H9 (cell line): ENCODE measurements around the gene PDS5B. TPM values are rescaled to one million over a fixed set of nuclear protein-coding genes. Genes with fewer than 3 reads are reported as not detected.
A peak's percentile ranks its signal among the peaks of the same experiment; 100 is the strongest.

ENCODE experiments used
- DNase-seq: peaks from one replicate; pipeline ENCODE4 v3.0.0-alpha.2; 2017
- H2AFZ ChIP-seq: one replicate; pipeline ENCODE4 v1.6.1; 2013; ENCODE audit warnings: mild to moderate bottlenecking, low read length, control low read depth, moderate library complexity
- H2AK5ac ChIP-seq: 2 replicates; pipeline ENCODE4 v1.6.1; 2013; ENCODE audit warnings: low read length, control low read depth, mixed read lengths; ENCODE audit not compliant: insufficient read length
- H2BK120ac ChIP-seq: one replicate; pipeline ENCODE4 v1.6.1; 2013; ENCODE audit warnings: low read depth, mild to moderate bottlenecking, low read length, control low read depth, inconsistent platforms; ENCODE audit not compliant: poor library complexity, severe bottlenecking
- H2BK12ac ChIP-seq: 2 replicates; pipeline ENCODE4 v1.6.1; 2013; ENCODE audit warnings: low read length, control low read depth, mixed read lengths, low read depth; ENCODE audit not compliant: insufficient read length
- H2BK15ac ChIP-seq: 2 replicates; pipeline ENCODE4 v1.6.1; 2013; ENCODE audit warnings: low read depth, low read length, control low read depth
- H2BK20ac ChIP-seq: one replicate; pipeline ENCODE4 v1.6.1; 2013; ENCODE audit warnings: low read depth, mild to moderate bottlenecking, low read length, control low read depth, inconsistent platforms; ENCODE audit not compliant: poor library complexity, severe bottlenecking
- H2BK5ac ChIP-seq: 2 replicates; pipeline ENCODE4 v1.6.1; 2013; ENCODE audit warnings: low read length, control low read depth, mixed read lengths; ENCODE audit not compliant: insufficient read length
- H3K14ac ChIP-seq: 2 replicates; pipeline ENCODE4 v1.6.1; 2013; ENCODE audit warnings: low read length, control low read depth; ENCODE audit not compliant: insufficient read depth
- H3K18ac ChIP-seq: 2 replicates; pipeline ENCODE4 v1.6.1; 2013; ENCODE audit warnings: low read depth, mild to moderate bottlenecking, mixed read lengths, low read length, control low read depth; ENCODE audit not compliant: insufficient read length
- H3K23ac ChIP-seq: 2 replicates; pipeline ENCODE4 v1.6.1; 2013; ENCODE audit warnings: low read length, control low read depth, mixed read lengths, low read depth; ENCODE audit not compliant: insufficient read length
- H3K23me2 ChIP-seq: 2 replicates; pipeline ENCODE4 v1.6.1; 2013; ENCODE audit warnings: low read depth, mild to moderate bottlenecking, mixed read lengths, low read length, control low read depth; ENCODE audit not compliant: insufficient read length, poor library complexity, severe bottlenecking
- H3K27ac ChIP-seq: 2 replicates; pipeline ENCODE4 v1.5.1; 2013; ENCODE audit warnings: low read length, control low read depth, mixed read lengths, low read depth; ENCODE audit not compliant: insufficient read length
- H3K27me3 ChIP-seq: 2 replicates; pipeline ENCODE4 v1.6.1; 2013; ENCODE audit warnings: low read length, control low read depth, inconsistent platforms; ENCODE audit not compliant: insufficient read depth
- H3K4ac ChIP-seq: 2 replicates; pipeline ENCODE4 v1.6.1; 2013; ENCODE audit warnings: low read depth, mild to moderate bottlenecking, control low read depth, inconsistent platforms, low read length, moderate library complexity
- H3K4me1 ChIP-seq: 2 replicates; pipeline ENCODE4 v1.6.1; 2013; ENCODE audit warnings: low read length, control low read depth, inconsistent platforms; ENCODE audit not compliant: insufficient read depth
- H3K4me2 ChIP-seq: 2 replicates; pipeline ENCODE4 v1.6.1; 2013; ENCODE audit warnings: low read length, control low read depth, mixed read lengths; ENCODE audit not compliant: insufficient read length, insufficient read depth
- H3K56ac ChIP-seq: 2 replicates; pipeline ENCODE4 v1.6.1; 2013; ENCODE audit warnings: low read depth, mild to moderate bottlenecking, mixed read lengths, low read length, control low read depth; ENCODE audit not compliant: insufficient read length
- H3K79me1 ChIP-seq: 2 replicates; pipeline ENCODE4 v1.6.1; 2013; ENCODE audit warnings: low read depth, mild to moderate bottlenecking, moderate library complexity, low read length, control low read depth, inconsistent platforms; ENCODE audit not compliant: insufficient read depth, poor library complexity, severe bottlenecking
- H3K79me2 ChIP-seq: 2 replicates; pipeline ENCODE4 v1.6.1; 2013; ENCODE audit warnings: low read length, control low read depth, inconsistent platforms; ENCODE audit not compliant: insufficient read depth
- H3K9ac ChIP-seq: 2 replicates; pipeline ENCODE4 v1.6.1; 2013; ENCODE audit warnings: low read length, control low read depth, mixed read lengths; ENCODE audit not compliant: insufficient read length; ENCODE audit errors: extremely low read depth
- H3K9me3 ChIP-seq: one replicate; pipeline ENCODE4 v1.6.1; 2013; ENCODE audit warnings: low read depth, low read length, inconsistent platforms; ENCODE audit not compliant: control insufficient read depth
- H3T11ph ChIP-seq: one replicate; pipeline ENCODE4 v1.6.1; 2013; ENCODE audit warnings: mild to moderate bottlenecking, low read length, control low read depth, inconsistent platforms
- H4K20me1 ChIP-seq: one replicate; pipeline ENCODE4 v1.6.1; 2013; ENCODE audit not compliant: control insufficient read depth, insufficient read length, insufficient read depth
- H4K5ac ChIP-seq: 2 replicates; pipeline ENCODE4 v1.6.1; 2013; ENCODE audit warnings: low read depth, mild to moderate bottlenecking, mixed read lengths, low read length, control low read depth; ENCODE audit not compliant: insufficient read length
- H4K8ac ChIP-seq: replicated peaks from 2 replicates; pipeline ENCODE4 v1.6.1; 2013; ENCODE audit warnings: low read length, control low read depth, mixed read lengths, low read depth; ENCODE audit not compliant: insufficient read length
- H4K91ac ChIP-seq: 2 replicates; pipeline ENCODE4 v1.6.1; 2013; ENCODE audit warnings: low read depth, mild to moderate bottlenecking, moderate library complexity, mixed read lengths, low read length, control low read depth; ENCODE audit not compliant: insufficient read length
- H3K27ac Mint-ChIP-seq, 3 experiments: 2 replicates in 2 of 3; 3 replicates in 1 of 3; pipeline ENCODE4 v1.8.0; 2020 to 2021; ENCODE audit warnings: mixed read lengths in 3 of 3, mild to moderate bottlenecking in 1 of 3, moderate library complexity in 1 of 3
- H3K27me3 Mint-ChIP-seq: 2 replicates; pipeline ENCODE4 v1.8.0; 2021; ENCODE audit warnings: low read depth, mild to moderate bottlenecking, moderate library complexity, mixed read lengths
- H3K36me3 Mint-ChIP-seq, 3 experiments: 2 replicates in 2 of 3; 3 replicates in 1 of 3; pipeline ENCODE4 v1.8.0; 2020 to 2021; ENCODE audit warnings: low read depth in 3 of 3, mixed read lengths in 3 of 3; ENCODE audit not compliant: insufficient read depth in 1 of 3
- H3K4me1 Mint-ChIP-seq, 2 experiments: 2 replicates each; pipeline ENCODE4 v1.8.0; 2020; ENCODE audit warnings: mixed read lengths in 2 of 2
- H3K4me3 Mint-ChIP-seq, 2 experiments: 2 replicates in 1 of 2; 3 replicates in 1 of 2; pipeline ENCODE4 v1.8.0; 2020 to 2021; ENCODE audit warnings: mild to moderate bottlenecking in 2 of 2, mixed read lengths in 2 of 2, moderate library complexity in 1 of 2
- H3K9me3 Mint-ChIP-seq, 2 experiments: 2 replicates in 1 of 2; 3 replicates in 1 of 2; pipeline ENCODE4 v1.8.0; 2020; ENCODE audit warnings: mild to moderate bottlenecking in 2 of 2, mixed read lengths in 2 of 2, moderate library complexity in 1 of 2
- CTCF ChIP-seq: fragments of 200-600 bp; sonication (generic); conservative IDR thresholded peaks from 3 replicates; pipeline ENCODE4 v1.8.0; 2021; ENCODE audit warnings: antibody characterized with exemption, mild to moderate bottlenecking
- WGBS: extraction: QIAGEN DNeasy Blood & Tissue Kit; methylation state at CpG from one replicate; pipeline ENCODE4 v1.1.7; 2013; ENCODE audit warnings: missing lambda C conversion rate, low lambda C conversion rate, mixed read lengths; ENCODE audit not compliant: insufficient read length; ENCODE audit errors: extremely low coverage; 5-methylcytosine and 5-hydroxymethylcytosine counted together
- total RNA-seq: library from RNA; stranded (reverse); gene quantifications from 2 replicates; pipeline ENCODE4 v1.2.1, GENCODE V29; 2021

Gene PDS5B
- total RNA-seq, 1 experiment from 2014 or later, result 50.0 TPM

- H2BK5ac ChIP-seq, result no peak overlapping the region
- no peak overlapping the region for H2BK120ac ChIP-seq
- H2BK15ac ChIP-seq, result no peak overlapping the region
- peak overlapping the region; percentile 92 to 99 (median 97) for H3K27ac Mint-ChIP-seq
- H3K14ac ChIP-seq, result peak overlapping the region; percentile 77
- peaks cover 37 to 40% of the 10 kb centered on the region in 2 experiments for H3K4me1 Mint-ChIP-seq
- H4K20me1 ChIP-seq, result no peaks in the 10 kb centered on the region
- H3K79me2 ChIP-seq, result peaks cover 23% of the 10 kb centered on the region; the same call in 1 of the 2 replicates
- peak overlapping the region; percentile 34 for H3K27ac ChIP-seq
- no peaks in the 10 kb centered on the region for H3K9me3 ChIP-seq
- H3K27me3 ChIP-seq, result no peaks in the 10 kb centered on the region
- WGBS, result no CpG with 5 or more reads among the region's 74 CpGs
- no peak overlapping the region for H2BK20ac ChIP-seq
- H2AK5ac ChIP-seq, result no peak overlapping the region
- H3K4me1 ChIP-seq, result no peaks in the 10 kb centered on the region
- no peaks in the 10 kb centered on the region; a peak in 1 of 7 replicates for H3K36me3 Mint-ChIP-seq
- TF ChIP-seq CTCF, result no peak
- no peaks in the 10 kb centered on the region for H3K79me1 ChIP-seq
- H3K23me2 ChIP-seq, result peaks cover 5% of the 10 kb centered on the region
- peak overlapping the region; percentile 78 for H3K4me2 ChIP-seq
- no peak overlapping the region for H3K18ac ChIP-seq
- no peaks in the 10 kb centered on the region for H3K9me3 Mint-ChIP-seq
- peak overlapping the region; percentile 72 for H3K9ac ChIP-seq
- H2AFZ ChIP-seq, result no peak overlapping the region
- no peak overlapping the region for H3K4ac ChIP-seq
- no peak overlapping the region for H4K8ac ChIP-seq
- H3K23ac ChIP-seq, result no peak overlapping the region
- peak overlapping the region; percentile 88 to 93 for H3K4me3 Mint-ChIP-seq
- no peak overlapping the region for H2BK12ac ChIP-seq
- no peak overlapping the region for H4K91ac ChIP-seq
- peak; percentile 47 for DNase-seq
- H3T11ph ChIP-seq, result no peak overlapping the region
- peaks cover 11% of the 10 kb centered on the region for H3K27me3 Mint-ChIP-seq
- no peak overlapping the region for H3K56ac ChIP-seq
- H4K5ac ChIP-seq, result no peak overlapping the region
Measured at GRCh38 chr13:32587011-32587810, 959 bp downstream of the PDS5B start.
